RWPE1 (cell line): ENCODE measurements around the gene IFI27.

Experiments used
- CTCF ChIA-PET: fragments of 350-600 bp; sonication (Branson Sonifier 250); formaldehyde crosslinking; extraction: SDS; loops from one replicate; lab custom pipeline; 2021; lab: Yijun Ruan, JAX
- POLR2A ChIA-PET: fragments of 400-600 bp; formaldehyde crosslinking; extraction: SDS; loops from one replicate; lab custom pipeline; 2020; ENCODE audit warnings: antibody characterized with exemption; ENCODE audit not compliant: low non-redundant PET; lab: Yijun Ruan, JAX
- DNase-seq: peaks from one replicate; pipeline ENCODE4 v3.0.0; 2012; ENCODE audit warnings: low spot score
- H3K27ac ChIP-seq: fragments of 450-650 bp; 2 replicates; pipeline ENCODE4 v1.5.1; 2017
- TF ChIP-seq, protein P1 (sequence below): fragments of 450-650 bp; conservative IDR thresholded peaks from 2 replicates; pipeline ENCODE4 v1.5.1; 2017; ENCODE audit warnings: low read depth, mild to moderate bottlenecking

Gene IFI27

DNA sequence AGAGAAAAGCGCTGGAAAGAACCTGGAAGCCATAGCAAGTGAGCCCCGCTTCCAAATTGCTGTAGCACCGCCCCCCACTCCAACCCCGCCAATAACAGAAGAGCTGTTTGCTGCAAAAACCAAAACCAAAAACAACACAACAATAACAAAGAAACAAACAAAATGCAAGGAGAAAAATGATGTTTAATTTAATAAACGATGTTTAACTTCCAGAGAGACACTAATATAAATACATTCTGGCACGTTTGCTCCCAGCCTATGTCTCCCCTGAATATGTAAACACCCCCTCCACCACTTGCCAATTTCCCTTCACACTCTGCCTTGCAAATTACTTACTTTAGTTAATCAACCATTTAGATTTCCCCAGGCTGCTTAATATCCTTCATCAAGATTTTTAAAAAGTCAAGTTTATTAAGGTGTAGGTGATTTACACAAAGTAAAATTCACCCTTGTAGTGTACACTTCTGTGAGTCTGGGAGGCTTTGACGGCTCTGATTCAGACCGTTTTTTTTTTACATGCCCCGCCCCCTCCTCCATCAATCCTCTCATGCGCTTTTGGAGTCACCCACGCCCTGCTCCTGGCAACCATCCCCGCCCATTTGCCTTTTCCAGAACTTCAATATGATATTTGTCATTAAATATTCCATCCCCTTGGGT lies 19.4 kb downstream of the IFI27 start:
- POLR2A ChIA-PET: no interaction called here
- peak overlapping the region; percentile 75 for H3K27ac ChIP-seq

GRCh38 chr14:94132285-94132887 lies 21.9 kb downstream of the IFI27 start:
- H3K27ac ChIP-seq: no peak overlapping the region
- ChIA-PET CTCF (interaction anchor here (0.6 to 1.8 kb wide), 16 partner anchors 10 to 1251 kb away, joined by 3 to 12 read pairs (median 3); partner anchors contain the start of gene CCDC197), POLR2A (no interaction called here)
- peak; percentile 52 for DNase-seq
- TF ChIP-seq, protein P1, sequence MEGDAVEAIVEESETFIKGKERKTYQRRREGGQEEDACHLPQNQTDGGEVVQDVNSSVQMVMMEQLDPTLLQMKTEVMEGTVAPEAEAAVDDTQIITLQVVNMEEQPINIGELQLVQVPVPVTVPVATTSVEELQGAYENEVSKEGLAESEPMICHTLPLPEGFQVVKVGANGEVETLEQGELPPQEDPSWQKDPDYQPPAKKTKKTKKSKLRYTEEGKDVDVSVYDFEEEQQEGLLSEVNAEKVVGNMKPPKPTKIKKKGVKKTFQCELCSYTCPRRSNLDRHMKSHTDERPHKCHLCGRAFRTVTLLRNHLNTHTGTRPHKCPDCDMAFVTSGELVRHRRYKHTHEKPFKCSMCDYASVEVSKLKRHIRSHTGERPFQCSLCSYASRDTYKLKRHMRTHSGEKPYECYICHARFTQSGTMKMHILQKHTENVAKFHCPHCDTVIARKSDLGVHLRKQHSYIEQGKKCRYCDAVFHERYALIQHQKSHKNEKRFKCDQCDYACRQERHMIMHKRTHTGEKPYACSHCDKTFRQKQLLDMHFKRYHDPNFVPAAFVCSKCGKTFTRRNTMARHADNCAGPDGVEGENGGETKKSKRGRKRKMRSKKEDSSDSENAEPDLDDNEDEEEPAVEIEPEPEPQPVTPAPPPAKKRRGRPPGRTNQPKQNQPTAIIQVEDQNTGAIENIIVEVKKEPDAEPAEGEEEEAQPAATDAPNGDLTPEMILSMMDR: peak; percentile 77

More for the DNA sequence above, 19.4 kb downstream of the IFI27 start:
- peak; percentile 48 for DNase-seq
- CTCF ChIA-PET: interaction anchor here (0.6 kb wide), 1 partner anchor 9 kb away, joined by 5 read pairs; no protein-coding TSS in a partner anchor
- TF ChIP-seq, protein P1: no peak

DNA sequence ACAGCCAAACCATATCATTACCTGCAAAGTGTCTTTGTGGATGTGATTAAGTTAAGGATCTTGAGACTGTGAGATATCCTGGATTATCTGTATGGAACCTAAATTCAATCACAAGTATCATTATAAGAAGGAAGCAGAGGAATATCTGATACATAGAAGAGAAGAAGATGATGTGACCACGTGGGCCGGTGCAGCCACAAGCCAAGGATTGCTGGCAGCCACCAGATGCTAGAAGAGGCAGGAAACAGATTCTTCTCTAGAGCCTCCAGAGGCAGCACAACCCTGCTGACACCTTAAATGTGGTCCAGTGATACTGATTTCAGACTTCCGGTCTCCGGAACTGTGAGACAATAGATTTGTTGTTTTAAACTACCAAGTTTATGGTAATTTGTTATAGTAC lies 24.9 kb downstream of the IFI27 start:
- TF ChIP-seq, protein P1: no peak

DNA sequence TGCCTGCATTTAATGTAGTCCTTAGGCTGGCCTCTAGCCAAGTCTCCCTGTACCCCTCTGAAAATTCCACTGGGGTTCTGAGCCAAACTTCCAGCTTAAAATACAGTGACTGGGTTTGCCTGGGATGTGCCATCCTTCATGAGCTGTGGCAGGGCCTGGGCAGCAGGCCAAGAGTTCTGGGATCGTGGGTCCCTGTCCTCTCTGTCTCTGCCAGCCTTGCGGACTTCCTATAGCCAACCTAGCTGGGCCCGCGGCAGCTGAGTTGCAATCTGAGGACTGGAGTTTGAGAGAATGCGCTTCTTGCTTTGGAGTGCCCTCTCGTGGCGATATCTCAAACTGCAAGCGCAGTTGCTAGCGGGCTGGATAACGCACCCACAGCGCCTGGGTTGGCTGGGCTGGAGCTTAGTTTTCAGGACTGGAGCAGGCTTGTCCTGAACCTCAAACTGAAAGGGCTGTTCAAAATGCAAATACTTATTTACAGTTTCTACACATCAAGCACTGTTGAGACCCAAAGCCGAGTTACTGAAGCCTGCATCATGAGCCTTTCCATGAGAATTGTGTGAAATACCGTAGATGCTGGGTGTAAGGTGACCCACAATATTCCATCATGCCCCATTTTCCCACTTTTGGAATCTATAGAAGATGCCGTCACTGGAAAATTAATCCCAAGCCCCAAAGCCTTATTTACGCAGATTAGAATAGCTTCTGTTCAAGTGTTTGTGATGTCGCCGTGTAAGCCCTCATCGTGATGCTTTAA lies 26.2 kb downstream of the IFI27 start:
- no peak overlapping the region for H3K27ac ChIP-seq
- TF ChIP-seq, protein P1: peak; percentile 96
- POLR2A ChIA-PET: no interaction called here
- CTCF ChIA-PET: interaction anchor here (0.6 to 1.4 kb wide), 30 partner anchors 9 to 1453 kb away, joined by 3 to 14 read pairs (median 4); partner anchors contain the start of genes CCDC197 and SERPINA10
- peak; percentile 68 for DNase-seq

More for the DNA sequence above, 24.9 kb downstream of the IFI27 start:
- DNase-seq: no peak
- no peak overlapping the region for H3K27ac ChIP-seq
- CTCF ChIA-PET: no interaction called here
- POLR2A ChIA-PET: no interaction called here

- DNase-seq: no peak
- ChIA-PET CTCF (interaction anchor here (0.6 to 0.7 kb wide), 4 partner anchors 11 to 162 kb away, joined by 3 to 5 read pairs (median 4); no protein-coding TSS in a partner anchor), POLR2A (interaction anchor here (0.5 kb wide), 1 partner anchor 144 kb away, joined by 3 read pairs; no protein-coding TSS in a partner anchor)
- TF ChIP-seq, protein P1: no peak
- no peak overlapping the region for H3K27ac ChIP-seq
These were observed 27.7 kb downstream of the IFI27 start for GRCh38 chr14:94138251-94138650.

- ChIA-PET CTCF (interaction anchor here (0.6 to 0.7 kb wide), 3 partner anchors 9 to 161 kb away, joined by 3 to 5 read pairs (median 4); no protein-coding TSS in a partner anchor), POLR2A (no interaction called here)
- H3K27ac ChIP-seq: no peak overlapping the region
- TF ChIP-seq, protein P1: no peak
- no peak for DNase-seq
These were observed 28.5 kb downstream of the IFI27 start for GRCh38 chr14:94139006-94139405.
